OCI-LY1 (cell line): ENCODE results near the gene IMPA2.

Experiments used
- EZH2 ChIP-seq: fragments of 200-600 bp; sonication (generic), shearing (Covaris generic); IDR thresholded peaks from 2 replicates; pipeline ENCODE4 v1.8.0; 2017; ENCODE audit warnings: borderline replicate concordance, mixed run types, mild to moderate bottlenecking, antibody characterized with exemption, low read length, moderate library complexity, mixed read lengths
- TF ChIP-seq, protein P1 (sequence below): fragments of 200-600 bp; sonication (generic), shearing (Covaris generic); IDR thresholded peaks from 2 replicates; pipeline ENCODE4 v1.5.1; 2017; ENCODE audit warnings: mild to moderate bottlenecking, antibody characterized with exemption, low read length, moderate library complexity, mixed read lengths

DNA sequence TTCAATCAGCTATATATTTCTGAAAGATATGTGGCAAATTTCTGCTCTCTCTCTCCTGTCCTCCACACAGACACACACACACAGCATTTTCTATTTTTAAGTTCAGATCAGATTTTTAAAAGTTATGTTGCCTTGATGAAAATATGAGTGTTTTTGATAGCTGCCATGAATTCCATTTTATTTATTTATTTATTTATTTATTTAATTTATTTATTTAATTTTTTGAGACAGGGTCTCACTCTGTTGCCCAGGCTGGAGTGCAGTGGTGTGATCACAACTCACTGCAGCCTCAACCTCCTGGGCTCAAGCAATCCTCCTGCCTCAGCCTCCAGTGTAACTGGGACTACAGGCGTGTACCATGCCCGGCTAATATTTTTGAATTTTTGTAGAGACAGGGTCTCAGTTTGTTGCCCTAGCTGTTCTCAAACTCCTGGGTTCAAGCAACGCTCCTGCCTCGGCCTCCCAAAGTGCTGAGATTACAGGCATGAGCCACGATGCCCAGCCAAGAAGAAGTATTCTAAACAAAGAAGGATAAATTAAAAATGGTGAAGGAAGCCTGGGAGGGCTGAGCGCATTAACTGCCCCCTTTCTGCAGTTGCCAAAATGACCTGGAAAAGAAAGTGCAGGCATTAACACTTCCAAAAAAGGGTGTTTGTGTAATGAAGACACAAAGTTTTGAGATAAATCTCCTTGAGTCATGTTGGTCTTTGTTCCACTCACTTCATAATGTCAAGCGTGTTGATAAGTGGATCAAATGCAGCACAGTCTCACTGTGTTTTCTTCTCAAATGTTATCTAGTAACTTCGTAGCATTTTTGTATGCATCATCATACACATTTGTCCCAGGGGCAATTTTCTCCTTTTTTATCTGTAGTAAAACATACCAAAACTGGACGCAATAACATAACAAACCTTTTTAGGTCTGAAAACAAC, 11.1 kb upstream of the IMPA2 start:
- TF ChIP-seq, protein P1, sequence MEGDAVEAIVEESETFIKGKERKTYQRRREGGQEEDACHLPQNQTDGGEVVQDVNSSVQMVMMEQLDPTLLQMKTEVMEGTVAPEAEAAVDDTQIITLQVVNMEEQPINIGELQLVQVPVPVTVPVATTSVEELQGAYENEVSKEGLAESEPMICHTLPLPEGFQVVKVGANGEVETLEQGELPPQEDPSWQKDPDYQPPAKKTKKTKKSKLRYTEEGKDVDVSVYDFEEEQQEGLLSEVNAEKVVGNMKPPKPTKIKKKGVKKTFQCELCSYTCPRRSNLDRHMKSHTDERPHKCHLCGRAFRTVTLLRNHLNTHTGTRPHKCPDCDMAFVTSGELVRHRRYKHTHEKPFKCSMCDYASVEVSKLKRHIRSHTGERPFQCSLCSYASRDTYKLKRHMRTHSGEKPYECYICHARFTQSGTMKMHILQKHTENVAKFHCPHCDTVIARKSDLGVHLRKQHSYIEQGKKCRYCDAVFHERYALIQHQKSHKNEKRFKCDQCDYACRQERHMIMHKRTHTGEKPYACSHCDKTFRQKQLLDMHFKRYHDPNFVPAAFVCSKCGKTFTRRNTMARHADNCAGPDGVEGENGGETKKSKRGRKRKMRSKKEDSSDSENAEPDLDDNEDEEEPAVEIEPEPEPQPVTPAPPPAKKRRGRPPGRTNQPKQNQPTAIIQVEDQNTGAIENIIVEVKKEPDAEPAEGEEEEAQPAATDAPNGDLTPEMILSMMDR: no peak
- TF ChIP-seq EZH2: no peak
